Upper lobe of left lung (tissue), 4 donors: ENCODE data around the gene NEDD4L.

Source experiments
- CTCF ChIP-seq, 6 experiments: fragments of 450-650 bp in 4 of 6; fragments of 200-600 bp in 2 of 6; sonication (generic) in 2 of 6; IDR thresholded peaks; one replicate each; pipeline ENCODE4 v1.5.1; 2016 to 2019; ENCODE audit warnings: antibody characterized with exemption in 6 of 6
- POLR2A ChIP-seq, 4 donors: fragments of 450-650 bp; IDR thresholded peaks; one replicate each; pipeline ENCODE4 v1.5.1; 2016 to 2017; ENCODE audit warnings: antibody characterized with exemption in 4 of 4, mild to moderate bottlenecking in 2 of 4
- POLR2AphosphoS5 ChIP-seq, 2 donors: sonication (generic); formaldehyde crosslinking; IDR thresholded peaks; one replicate each; pipeline ENCODE4 v1.5.1; 2017; ENCODE audit warnings: antibody characterized with exemption in 2 of 2

- TF ChIP-seq CTCF (IDR thresholded peaks at IDR 0.05): no peak
- no peak for TF ChIP-seq POLR2A (IDR thresholded peaks at IDR 0.05)
- TF ChIP-seq POLR2AphosphoS5 (IDR thresholded peaks at IDR 0.05): no peak
Measured at GRCh38 chr18:58209326-58209725, 165.3 kb downstream of the NEDD4L start.
